GM12878 (cell line): ENCODE measurements around the gene GINS1. TPM values are rescaled to one million over a fixed set of nuclear protein-coding genes. Genes with fewer than 3 reads are reported as not detected.
A peak's percentile ranks its signal among the peaks of the same experiment; 100 is the strongest.

Experiments
- ATAC-seq: fragments of 200-7000 bp; cut with Tn5 transposase; 3 replicates; pipeline ENCODE4 v1.9.1; 2020; ENCODE audit warnings: mild to moderate bottlenecking, moderate library complexity
- BruUV-seq: library from RNA; stranded (reverse); fragments of 400-500 nt; replicated peaks from 2 replicates; lab custom pipeline; 2021; lab: Mats Ljungman, UMichigan
- CTCF ChIA-PET: fragments of 300-600 bp; sonication (Branson Sonifier 250); formaldehyde crosslinking; extraction: SDS; loops from one replicate; lab custom pipeline; 2021; ENCODE audit warnings: inconsistent platforms; lab: Yijun Ruan, JAX
- POLR2A ChIA-PET: fragments of 350-600 bp; formaldehyde crosslinking; extraction: SDS; loops from one replicate; lab custom pipeline; 2021; ENCODE audit warnings: inconsistent platforms; lab: Charles Lee
- RAD21 ChIA-PET: fragments of 300-600 bp; sonication (Branson Sonifier 250); formaldehyde crosslinking; loops from one replicate; lab custom pipeline; 2023; ENCODE audit warnings: antibody characterized with exemption; ENCODE audit not compliant: unreplicated experiment; lab: Charles Lee
- SMC1A ChIA-PET: fragments of 300-600 bp; sonication (Branson Sonifier 250); formaldehyde crosslinking; loops from one replicate; lab custom pipeline; 2023; ENCODE audit not compliant: unreplicated experiment, uncharacterized antibody; lab: Charles Lee
- DNase-seq: peaks from one replicate; pipeline ENCODE4 v3.0.0-alpha.2; 2011; ENCODE audit warnings: low read depth, low spot score
- FAIRE-seq: peaks from 3 replicates; lab custom pipeline; 2011; peaks lifted over from hg19 to GRCh38; lab: Jason Lieb, UNC
- H2AFZ ChIP-seq: 2 replicates; pipeline ENCODE4 v1.6.0; 2011; ENCODE audit warnings: low read depth, low read length, control low read depth; ENCODE audit not compliant: control insufficient read depth
- H3K27ac ChIP-seq: 2 replicates; pipeline ENCODE4 v1.5.1; 2011; ENCODE audit warnings: control low read depth; ENCODE audit not compliant: control insufficient read depth, insufficient read depth
- H3K27me3 ChIP-seq, 2 experiments: replicated peaks in 1 of 2; 2 replicates each; pipeline versions ENCODE4 v1.6.0 to v1.6.1; 2011; ENCODE audit warnings: low read length in 1 of 2; ENCODE audit not compliant: control insufficient read depth in 2 of 2, insufficient read depth in 2 of 2
- H3K36me3 ChIP-seq, 2 experiments: 2 replicates each; pipeline ENCODE4 v1.5.1; 2011; ENCODE audit warnings: low read length in 1 of 2; ENCODE audit not compliant: control insufficient read depth in 2 of 2, insufficient read depth in 2 of 2
- H3K4me1 ChIP-seq: 2 replicates; pipeline ENCODE4 v1.6.1; 2011; ENCODE audit warnings: mild to moderate bottlenecking, low read length, moderate library complexity, mixed read lengths; ENCODE audit not compliant: control insufficient read depth, insufficient read depth
- H3K4me2 ChIP-seq: 2 replicates; pipeline ENCODE4 v1.6.0; 2011; ENCODE audit warnings: control low read depth; ENCODE audit not compliant: control insufficient read depth, insufficient read depth
- H3K4me3 ChIP-seq: fragments of 200-600 bp; sonication (generic); 2 replicates; pipeline ENCODE4 v1.5.1; 2016
- H3K79me2 ChIP-seq: 2 replicates; pipeline ENCODE4 v1.6.0; 2011; ENCODE audit warnings: low read length; ENCODE audit not compliant: control insufficient read depth, insufficient read depth
- H3K9ac ChIP-seq: 2 replicates; pipeline ENCODE4 v1.8.0; 2011; ENCODE audit warnings: low read length, control low read depth, mixed read lengths; ENCODE audit not compliant: control insufficient read depth, insufficient read depth
- H3K9me3 ChIP-seq: replicated peaks from 3 replicates; pipeline ENCODE4 v1.5.1; 2011; ENCODE audit warnings: mild to moderate bottlenecking, low read length; ENCODE audit not compliant: control insufficient read depth, insufficient read depth
- H4K20me1 ChIP-seq: 2 replicates; pipeline ENCODE4 v1.6.0; 2011; ENCODE audit not compliant: control insufficient read depth, insufficient read depth
- DPF2 ChIP-seq: fragments of 450-650 bp; IDR thresholded peaks from 2 replicates; pipeline ENCODE4 v1.6.1; 2017; ENCODE audit warnings: mild to moderate bottlenecking
- EED ChIP-seq: sonication (generic); IDR thresholded peaks from 2 replicates; pipeline ENCODE4 v1.6.1; 2016; ENCODE audit warnings: antibody characterized with exemption, low read depth
- IKZF1 ChIP-seq: fragments of 450-650 bp; conservative IDR thresholded peaks from 2 replicates; pipeline ENCODE4 v1.6.1; 2017; ENCODE audit warnings: antibody characterized with exemption, mild to moderate bottlenecking
- IKZF2 ChIP-seq, 2 experiments: fragments of 450-650 bp; IDR thresholded peaks; 2 replicates each; pipeline ENCODE4 v1.6.1; 2017; ENCODE audit warnings: mild to moderate bottlenecking in 2 of 2, moderate library complexity in 2 of 2
- IRF4 ChIP-seq: IDR thresholded peaks from 2 replicates; pipeline ENCODE4 v1.6.1; 2011; ENCODE audit warnings: low read depth, low read length
- JUNB ChIP-seq: IDR thresholded peaks from 2 replicates; pipeline ENCODE4 v1.6.1; 2016; ENCODE audit warnings: antibody characterized with exemption, mild to moderate bottlenecking
- MTA2 ChIP-seq: fragments of 450-650 bp; IDR thresholded peaks from 2 replicates; pipeline ENCODE4 v1.6.1; 2016; ENCODE audit warnings: low read depth, mild to moderate bottlenecking, moderate library complexity
- PAX5 ChIP-seq: IDR thresholded peaks from 2 replicates; pipeline ENCODE4 v1.6.1; 2011; ENCODE audit warnings: low read depth, low read length, borderline replicate concordance
- RUNX3 ChIP-seq: IDR thresholded peaks from 2 replicates; pipeline ENCODE4 v1.6.1; 2012; ENCODE audit warnings: low read length, inconsistent platforms
- SPI1 ChIP-seq: IDR thresholded peaks from 2 replicates; pipeline ENCODE4 v1.6.1; 2011; ENCODE audit warnings: low read depth, mild to moderate bottlenecking, low read length, moderate library complexity, borderline replicate concordance; ENCODE audit not compliant: insufficient read depth
- ZNF384 ChIP-seq: IDR thresholded peaks from 2 replicates; pipeline ENCODE4 v1.6.1; 2012; ENCODE audit warnings: low read depth, mild to moderate bottlenecking, low read length, improper control_type of control experiment, borderline replicate concordance
- WGBS: methylation state at CpG from one replicate; pipeline ENCODE4 v1.1.6; 2016; ENCODE audit warnings: low lambda C conversion rate; ENCODE audit not compliant: insufficient replicate concordance, insufficient coverage; ENCODE audit errors: missing lambda C conversion rate; 5-methylcytosine and 5-hydroxymethylcytosine counted together
- in situ Hi-C: fragments of 300-500 bp; cut with MboI; formaldehyde crosslinking; loops from 9 replicates; pipeline ENCODE4 v1.14.3; 2018; ENCODE audit warnings: mixed read lengths
- intact Hi-C: fragments of 100-400 bp; cut with micrococcal nuclease; formaldehyde crosslinking; loops from one replicate; pipeline ENCODE4 v1.14.2; 2022; ENCODE audit not compliant: unreplicated experiment
- polyA plus RNA-seq, 11 experiments: library from polyadenylated mRNA; depleted of rRNA in 4 of 11; unstranded in 6 of 11; stranded (reverse) in 5 of 11; fragments of >200 nt; fragmentation: Nextera tagmentation in 4 of 11; fragmentation: Illumina TruSeq in 1 of 11; extraction: Ambion mirVana in 4 of 11; extraction: Trizol in 1 of 11; gene quantifications; 1 replicate in 1 of 11; 2 replicates in 10 of 11; pipeline versions ENCODE4 v1.2.1 to v1.2.3, GENCODE V29; 2011 to 2016; ENCODE audit warnings: inconsistent platforms in 2 of 11, missing spikeins in 2 of 11, low read depth in 1 of 11
- total RNA-seq, 4 experiments: library from RNA; depleted of rRNA in 3 of 4; stranded (reverse); fragments of >200 nt in 3 of 4; fragmentation: Illumina TruSeq in 1 of 4; extraction: Trizol in 1 of 4; gene quantifications; 2 replicates each; pipeline versions ENCODE4 v1.2.1 to v1.2.3, GENCODE V29; 2013 to 2021
- TF ChIP-seq, protein P1 (sequence below): fragments of 450-650 bp; IDR thresholded peaks from 2 replicates; pipeline ENCODE4 v1.6.1; 2016; ENCODE audit warnings: mild to moderate bottlenecking, moderate library complexity, borderline replicate concordance
- TF ChIP-seq, protein P2 (sequence below): fragments of 450-650 bp; IDR thresholded peaks from 2 replicates; pipeline ENCODE4 v1.6.1; 2017; ENCODE audit warnings: mild to moderate bottlenecking, moderate library complexity
- TF ChIP-seq, protein P3 (sequence below): fragments of 450-650 bp; conservative IDR thresholded peaks from 2 replicates; pipeline ENCODE4 v1.6.1; 2017; ENCODE audit warnings: mild to moderate bottlenecking, moderate library complexity

The GINS1 gene
- total and polyA plus RNA-seq, 10 of the 15 experiments (the other 5 are each of a cell fraction or from before 2014, with no cell fraction given) = 13.0 to 44.6 (median 30.3) TPM

DNA sequence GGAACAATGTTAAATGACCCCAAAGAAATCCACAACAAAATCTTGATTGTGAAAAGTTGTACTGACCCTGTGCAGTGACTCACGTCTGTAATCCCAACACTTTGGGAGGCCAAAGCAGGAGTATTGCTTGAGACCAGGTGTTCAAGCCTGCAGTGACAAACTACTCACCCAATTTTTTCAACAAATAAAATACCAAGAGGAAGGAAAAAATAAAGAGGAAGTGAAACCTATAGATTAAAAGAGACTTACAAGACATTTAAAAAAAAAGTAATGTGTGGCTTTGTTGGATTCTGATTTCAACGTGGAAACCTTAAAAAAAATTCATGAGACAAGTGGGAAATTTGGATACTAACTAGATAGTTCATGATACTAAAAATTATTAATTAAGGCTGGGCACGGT, 31.9 kb downstream of the GINS1 start:
- intact Hi-C loops = no loop called here
- ChIA-PET RAD21 (no interaction called here), CTCF (no interaction called here), SMC1A (no interaction called here), POLR2A (no interaction called here)
- Histone ChIP-seq H4K20me1 (no peaks in the 10 kb centered on the region), H3K4me2 (no peak overlapping the region), H2AFZ (no peak overlapping the region), H3K36me3 (peaks cover 4 to 5% of the 10 kb centered on the region in 2 experiments; a peak in 3 of 4 replicates), H3K4me3 (no peak overlapping the region), H3K27me3 (no peaks in the 10 kb centered on the region), H3K79me2 (no peaks in the 10 kb centered on the region), H3K9me3 (no peaks in the 10 kb centered on the region), H3K9ac (no peak overlapping the region), H3K27ac (no peak overlapping the region), H3K4me1 (peaks cover 7% of the 10 kb centered on the region)
- FAIRE-seq = no peak
- in situ Hi-C loops = loop anchor here (25.0 kb wide), 2 partner anchors 723 to 1477 kb away; no protein-coding TSS in a partner anchor
- WGBS = 12% methylated on average over 3 of the region's 3 CpGs
- no TSS peak for BruUV-seq
- ATAC-seq = peak; percentile 68
- DNase-seq = no peak
- peak; percentile 47; the same call in 1 of the 2 replicates for TF ChIP-seq MTA2
- TF ChIP-seq IKZF2 (IDR thresholded peaks at IDR 0.05) = peak in 1 of 2 experiments; percentile 49; a peak in 2 of 4 replicates
- TF ChIP-seq, protein P1, sequence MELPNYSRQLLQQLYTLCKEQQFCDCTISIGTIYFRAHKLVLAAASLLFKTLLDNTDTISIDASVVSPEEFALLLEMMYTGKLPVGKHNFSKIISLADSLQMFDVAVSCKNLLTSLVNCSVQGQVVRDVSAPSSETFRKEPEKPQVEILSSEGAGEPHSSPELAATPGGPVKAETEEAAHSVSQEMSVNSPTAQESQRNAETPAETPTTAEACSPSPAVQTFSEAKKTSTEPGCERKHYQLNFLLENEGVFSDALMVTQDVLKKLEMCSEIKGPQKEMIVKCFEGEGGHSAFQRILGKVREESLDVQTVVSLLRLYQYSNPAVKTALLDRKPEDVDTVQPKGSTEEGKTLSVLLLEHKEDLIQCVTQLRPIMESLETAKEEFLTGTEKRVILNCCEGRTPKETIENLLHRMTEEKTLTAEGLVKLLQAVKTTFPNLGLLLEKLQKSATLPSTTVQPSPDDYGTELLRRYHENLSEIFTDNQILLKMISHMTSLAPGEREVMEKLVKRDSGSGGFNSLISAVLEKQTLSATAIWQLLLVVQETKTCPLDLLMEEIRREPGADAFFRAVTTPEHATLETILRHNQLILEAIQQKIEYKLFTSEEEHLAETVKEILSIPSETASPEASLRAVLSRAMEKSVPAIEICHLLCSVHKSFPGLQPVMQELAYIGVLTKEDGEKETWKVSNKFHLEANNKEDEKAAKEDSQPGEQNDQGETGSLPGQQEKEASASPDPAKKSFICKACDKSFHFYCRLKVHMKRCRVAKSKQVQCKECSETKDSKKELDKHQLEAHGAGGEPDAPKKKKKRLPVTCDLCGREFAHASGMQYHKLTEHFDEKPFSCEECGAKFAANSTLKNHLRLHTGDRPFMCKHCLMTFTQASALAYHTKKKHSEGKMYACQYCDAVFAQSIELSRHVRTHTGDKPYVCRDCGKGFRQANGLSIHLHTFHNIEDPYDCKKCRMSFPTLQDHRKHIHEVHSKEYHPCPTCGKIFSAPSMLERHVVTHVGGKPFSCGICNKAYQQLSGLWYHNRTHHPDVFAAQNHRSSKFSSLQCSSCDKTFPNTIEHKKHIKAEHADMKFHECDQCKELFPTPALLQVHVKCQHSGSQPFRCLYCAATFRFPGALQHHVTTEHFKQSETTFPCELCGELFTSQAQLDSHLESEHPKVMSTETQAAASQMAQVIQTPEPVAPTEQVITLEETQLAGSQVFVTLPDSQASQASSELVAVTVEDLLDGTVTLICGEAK = peak; percentile 54; the same call in 1 of the 2 replicates
- TF ChIP-seq, protein P2, sequence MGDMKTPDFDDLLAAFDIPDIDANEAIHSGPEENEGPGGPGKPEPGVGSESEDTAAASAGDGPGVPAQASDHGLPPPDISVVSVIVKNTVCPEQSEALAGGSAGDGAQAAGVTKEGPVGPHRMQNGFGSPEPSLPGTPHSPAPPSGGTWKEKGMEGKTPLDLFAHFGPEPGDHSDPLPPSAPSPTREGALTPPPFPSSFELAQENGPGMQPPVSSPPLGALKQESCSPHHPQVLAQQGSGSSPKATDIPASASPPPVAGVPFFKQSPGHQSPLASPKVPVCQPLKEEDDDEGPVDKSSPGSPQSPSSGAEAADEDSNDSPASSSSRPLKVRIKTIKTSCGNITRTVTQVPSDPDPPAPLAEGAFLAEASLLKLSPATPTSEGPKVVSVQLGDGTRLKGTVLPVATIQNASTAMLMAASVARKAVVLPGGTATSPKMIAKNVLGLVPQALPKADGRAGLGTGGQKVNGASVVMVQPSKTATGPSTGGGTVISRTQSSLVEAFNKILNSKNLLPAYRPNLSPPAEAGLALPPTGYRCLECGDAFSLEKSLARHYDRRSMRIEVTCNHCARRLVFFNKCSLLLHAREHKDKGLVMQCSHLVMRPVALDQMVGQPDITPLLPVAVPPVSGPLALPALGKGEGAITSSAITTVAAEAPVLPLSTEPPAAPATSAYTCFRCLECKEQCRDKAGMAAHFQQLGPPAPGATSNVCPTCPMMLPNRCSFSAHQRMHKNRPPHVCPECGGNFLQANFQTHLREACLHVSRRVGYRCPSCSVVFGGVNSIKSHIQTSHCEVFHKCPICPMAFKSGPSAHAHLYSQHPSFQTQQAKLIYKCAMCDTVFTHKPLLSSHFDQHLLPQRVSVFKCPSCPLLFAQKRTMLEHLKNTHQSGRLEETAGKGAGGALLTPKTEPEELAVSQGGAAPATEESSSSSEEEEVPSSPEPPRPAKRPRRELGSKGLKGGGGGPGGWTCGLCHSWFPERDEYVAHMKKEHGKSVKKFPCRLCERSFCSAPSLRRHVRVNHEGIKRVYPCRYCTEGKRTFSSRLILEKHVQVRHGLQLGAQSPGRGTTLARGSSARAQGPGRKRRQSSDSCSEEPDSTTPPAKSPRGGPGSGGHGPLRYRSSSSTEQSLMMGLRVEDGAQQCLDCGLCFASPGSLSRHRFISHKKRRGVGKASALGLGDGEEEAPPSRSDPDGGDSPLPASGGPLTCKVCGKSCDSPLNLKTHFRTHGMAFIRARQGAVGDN = no peak
- no peak for TF ChIP-seq EED
- peak; percentile 45; the same call in 1 of the 2 replicates for TF ChIP-seq DPF2
- TF ChIP-seq IRF4 = 0 out of 2 replicates have a peak, but pooled peaks have one; percentile 34
- TF ChIP-seq, protein P3, sequence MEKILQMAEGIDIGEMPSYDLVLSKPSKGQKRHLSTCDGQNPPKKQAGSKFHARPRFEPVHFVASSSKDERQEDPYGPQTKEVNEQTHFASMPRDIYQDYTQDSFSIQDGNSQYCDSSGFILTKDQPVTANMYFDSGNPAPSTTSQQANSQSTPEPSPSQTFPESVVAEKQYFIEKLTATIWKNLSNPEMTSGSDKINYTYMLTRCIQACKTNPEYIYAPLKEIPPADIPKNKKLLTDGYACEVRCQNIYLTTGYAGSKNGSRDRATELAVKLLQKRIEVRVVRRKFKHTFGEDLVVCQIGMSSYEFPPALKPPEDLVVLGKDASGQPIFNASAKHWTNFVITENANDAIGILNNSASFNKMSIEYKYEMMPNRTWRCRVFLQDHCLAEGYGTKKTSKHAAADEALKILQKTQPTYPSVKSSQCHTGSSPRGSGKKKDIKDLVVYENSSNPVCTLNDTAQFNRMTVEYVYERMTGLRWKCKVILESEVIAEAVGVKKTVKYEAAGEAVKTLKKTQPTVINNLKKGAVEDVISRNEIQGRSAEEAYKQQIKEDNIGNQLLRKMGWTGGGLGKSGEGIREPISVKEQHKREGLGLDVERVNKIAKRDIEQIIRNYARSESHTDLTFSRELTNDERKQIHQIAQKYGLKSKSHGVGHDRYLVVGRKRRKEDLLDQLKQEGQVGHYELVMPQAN = no peak
- TF ChIP-seq JUNB = no peak
- peak; percentile 91 for TF ChIP-seq SPI1
- TF ChIP-seq ZNF384 = peak; percentile 91
- no peak for TF ChIP-seq PAX5
- TF ChIP-seq IKZF1 = 0 out of 2 replicates have a peak, but pooled peaks have one; percentile 32
- TF ChIP-seq RUNX3 = no peak
